Endodermal cell (in vitro differentiated cells): ENCODE measurements around the gene ITGB3. TPM values are rescaled to one million over a fixed set of nuclear protein-coding genes. Genes with fewer than 3 reads are reported as not detected.

ENCODE experiments used
- DNase-seq: peaks from one replicate; pipeline ENCODE4 v3.0.0-alpha.2; 2017
- H3K27ac ChIP-seq: 2 replicates; pipeline ENCODE4 v1.5.1; 2013; ENCODE audit warnings: mild to moderate bottlenecking, low read depth, low read length, moderate library complexity
- H3K27me3 ChIP-seq: 2 replicates; pipeline ENCODE4 v1.6.1; 2013; ENCODE audit warnings: mild to moderate bottlenecking, low read length, moderate library complexity; ENCODE audit not compliant: insufficient read depth, control insufficient read depth, poor library complexity, severe bottlenecking
- H3K36me3 ChIP-seq: 2 replicates; pipeline ENCODE4 v1.7.0; 2013; ENCODE audit warnings: mild to moderate bottlenecking, low read length, moderate library complexity; ENCODE audit not compliant: control insufficient read depth, insufficient read depth
- H3K4me1 ChIP-seq: one replicate; pipeline ENCODE4 v1.7.0; 2013; ENCODE audit warnings: low read length; ENCODE audit not compliant: control insufficient read depth, insufficient read depth
- H3K4me3 ChIP-seq: 2 replicates; pipeline ENCODE4 v1.5.1; 2013; ENCODE audit warnings: mild to moderate bottlenecking, low read length, moderate library complexity
- H3K9ac ChIP-seq: 2 replicates; pipeline ENCODE4 v1.6.1; 2013; ENCODE audit warnings: mild to moderate bottlenecking, low read length, moderate library complexity; ENCODE audit not compliant: poor library complexity, severe bottlenecking; ENCODE audit errors: extremely low read depth
- H3K9me3 ChIP-seq: 2 replicates; pipeline ENCODE4 v1.6.1; 2013; ENCODE audit warnings: mild to moderate bottlenecking, low read length, moderate library complexity; ENCODE audit not compliant: control insufficient read depth
- H3K27ac Mint-ChIP-seq: 2 replicates; pipeline ENCODE4 v1.8.0; 2020; ENCODE audit warnings: mixed read lengths
- H3K27me3 Mint-ChIP-seq: 2 replicates; pipeline ENCODE4 v1.8.0; 2021; ENCODE audit warnings: mild to moderate bottlenecking, mixed read lengths; ENCODE audit not compliant: insufficient read depth
- H3K36me3 Mint-ChIP-seq: 2 replicates; pipeline ENCODE4 v1.8.0; 2020; ENCODE audit warnings: low read depth, mixed read lengths
- H3K4me1 Mint-ChIP-seq: 2 replicates; pipeline ENCODE4 v1.8.0; 2020; ENCODE audit warnings: mixed read lengths
- H3K4me3 Mint-ChIP-seq: 2 replicates; pipeline ENCODE4 v1.8.0; 2020; ENCODE audit warnings: mild to moderate bottlenecking, moderate library complexity, mixed read lengths
- H3K9me3 Mint-ChIP-seq: 2 replicates; pipeline ENCODE4 v1.8.0; 2020; ENCODE audit warnings: mild to moderate bottlenecking, mixed read lengths
- CTCF ChIP-seq: fragments of 200-600 bp; sonication (generic); conservative IDR thresholded peaks from 2 replicates; pipeline ENCODE4 v1.5.0; 2021; ENCODE audit warnings: antibody characterized with exemption, mild to moderate bottlenecking
- WGBS, 2 experiments: methylation state at CpG; one replicate each; pipeline versions ENCODE4 v1.1.5 to v1.1.7; 2013; ENCODE audit warnings: missing lambda C conversion rate in 2 of 2, mixed read lengths in 1 of 2; ENCODE audit not compliant: insufficient coverage in 1 of 2, insufficient read length in 1 of 2; 5-methylcytosine and 5-hydroxymethylcytosine counted together
- total RNA-seq, 2 donors: library from RNA; stranded (reverse); fragmentation: NEBNext Ultra II Directional in 1 of 2; extraction: Animal tissue kit (Norgen Biotek cat#: 25700) in 1 of 2; gene quantifications; 2 replicates in 1 of 2; 3 replicates in 1 of 2; pipeline ENCODE4 v1.2.1, GENCODE V29; 2021

Gene ITGB3
- total RNA-seq, 2 donors from 2014 or later, result 0.51 to 0.73 TPM

- DNase-seq, result no peak
- H3K4me3 Mint-ChIP-seq, result no peak overlapping the region
- Histone ChIP-seq H3K27ac (no peak overlapping the region), H3K27me3 (no peaks in the 10 kb centered on the region), H3K4me1 (no peaks in the 10 kb centered on the region), H3K36me3 (no peaks in the 10 kb centered on the region), H3K9ac (no peak overlapping the region), H3K4me3 (no peak overlapping the region), H3K9me3 (no peaks in the 10 kb centered on the region)
- 89 to 95% methylated on average over 5 to 7 of the region's 7 CpGs for WGBS, 2 experiments
- H3K9me3 Mint-ChIP-seq, result no peaks in the 10 kb centered on the region
- peaks cover 2% of the 10 kb centered on the region for H3K27me3 Mint-ChIP-seq
- no peaks in the 10 kb centered on the region for H3K4me1 Mint-ChIP-seq
- no peak overlapping the region for H3K27ac Mint-ChIP-seq
- no peaks in the 10 kb centered on the region for H3K36me3 Mint-ChIP-seq
- no peak for TF ChIP-seq CTCF
These were observed 15.8 kb upstream of the ITGB3 start for GRCh38 chr17:47237841-47238240.

- Mint-ChIP-seq H3K9me3 (no peaks in the 10 kb centered on the region), H3K27ac (no peak overlapping the region), H3K36me3 (no peaks in the 10 kb centered on the region), H3K4me1 (no peaks in the 10 kb centered on the region), H3K27me3 (peaks cover 3% of the 10 kb centered on the region), H3K4me3 (no peak overlapping the region)
- Histone ChIP-seq H3K9ac (no peak overlapping the region), H3K27me3 (no peaks in the 10 kb centered on the region), H3K27ac (no peak overlapping the region), H3K9me3 (no peaks in the 10 kb centered on the region), H3K4me1 (no peaks in the 10 kb centered on the region), H3K4me3 (no peak overlapping the region), H3K36me3 (no peaks in the 10 kb centered on the region)
- no peak for TF ChIP-seq CTCF
- 89 to 90% methylated on average over 16 to 29 of the region's 29 CpGs for WGBS, 2 experiments
- no peak for DNase-seq
These were observed 15.2 kb upstream of the ITGB3 start for GRCh38 chr17:47238321-47239010.

- DNase-seq, result no peak
- WGBS, 2 experiments, result 90 to 91% methylated on average over 3 to 7 of the region's 7 CpGs
- H3K4me3 Mint-ChIP-seq, result no peak overlapping the region
- Histone ChIP-seq H3K9ac (no peak overlapping the region), H3K9me3 (no peaks in the 10 kb centered on the region), H3K36me3 (no peaks in the 10 kb centered on the region), H3K27ac (no peak overlapping the region), H3K4me3 (no peak overlapping the region), H3K27me3 (no peaks in the 10 kb centered on the region), H3K4me1 (no peaks in the 10 kb centered on the region)
- H3K9me3 Mint-ChIP-seq, result no peaks in the 10 kb centered on the region
- H3K27ac Mint-ChIP-seq, result no peak overlapping the region
- TF ChIP-seq CTCF, result no peak
- no peaks in the 10 kb centered on the region for H3K4me1 Mint-ChIP-seq
- H3K36me3 Mint-ChIP-seq, result no peaks in the 10 kb centered on the region
- peaks cover 8% of the 10 kb centered on the region for H3K27me3 Mint-ChIP-seq
These were observed 14.0 kb upstream of the ITGB3 start for GRCh38 chr17:47239619-47239966.
